Sigmoid colon (tissue), 7 donors: Measurements from ENCODE around the gene PEX11B. TPM values are rescaled to one million over a fixed set of nuclear protein-coding genes. Genes with fewer than 3 reads are reported as not detected.

ENCODE experiments used
- DNase-seq: peaks from one replicate; pipeline ENCODE4 v3.0.0-alpha.2; 2019
- H3K27ac ChIP-seq, 4 donors: fragments of 200-600 bp; sonication (generic); one replicate each; pipeline ENCODE4 v1.5.1; 2016 to 2019; ENCODE audit warnings: mild to moderate bottlenecking in 1 of 4
- H3K27me3 ChIP-seq, 3 donors: fragments of 200-600 bp; sonication (generic); one replicate each; pipeline ENCODE4 v1.5.1; 2019; ENCODE audit warnings: mild to moderate bottlenecking in 1 of 3
- H3K36me3 ChIP-seq, 4 donors: fragments of 200-600 bp; sonication (generic); one replicate each; pipeline ENCODE4 v1.5.1; 2016 to 2019
- H3K4me1 ChIP-seq, 4 donors: fragments of 200-600 bp; sonication (generic); one replicate each; pipeline ENCODE4 v1.5.1; 2017 to 2019
- H3K4me3 ChIP-seq, 4 donors: fragments of 200-600 bp; sonication (generic); one replicate each; pipeline ENCODE4 v1.5.1; 2017 to 2019; ENCODE audit warnings: mild to moderate bottlenecking in 2 of 4, moderate library complexity in 1 of 4
- H3K9me3 ChIP-seq, 4 donors: fragments of 200-600 bp in 3 of 4; sonication (generic) in 3 of 4; one replicate each; pipeline versions ENCODE4 v1.5.1 to v1.6.1; 2013 to 2019
- EP300 ChIP-seq, 4 donors: sonication (generic); formaldehyde crosslinking; IDR thresholded peaks; one replicate each; pipeline ENCODE4 v1.6.1; 2017; ENCODE audit warnings: antibody characterized with exemption in 4 of 4
- POLR2A ChIP-seq, 2 donors: fragments of 450-650 bp; IDR thresholded peaks; one replicate each; pipeline ENCODE4 v1.6.1; 2016; ENCODE audit warnings: antibody characterized with exemption in 2 of 2, mild to moderate bottlenecking in 2 of 2, moderate library complexity in 2 of 2
- POLR2AphosphoS5 ChIP-seq, 4 donors: sonication (generic); formaldehyde crosslinking; IDR thresholded peaks; one replicate each; pipeline ENCODE4 v1.6.1; 2017; ENCODE audit warnings: antibody characterized with exemption in 4 of 4
- WGBS, 2 donors: extraction: QIAGEN DNeasy Blood & Tissue Kit; methylation state at CpG; one replicate each; pipeline ENCODE4 v1.1.7; 2013; 5-methylcytosine and 5-hydroxymethylcytosine counted together
- intact Hi-C: fragments of 100-400 bp; cut with DNase I; formaldehyde crosslinking; loops from one replicate; pipeline ENCODE4 v1.15.1; 2023
- polyA plus RNA-seq, 3 donors: library from polyadenylated mRNA; stranded (reverse); fragments of 200-250 nt; gene quantifications; one replicate each; pipeline ENCODE4 v1.2.3, GENCODE V29; 2013
- total RNA-seq, 4 donors: library from RNA; depleted of rRNA; stranded (reverse); fragments of >200 nt; gene quantifications; one replicate each; pipeline ENCODE4 v1.1.0, GENCODE V29; 2016
- TF ChIP-seq, protein P1 (sequence below), 4 experiments: fragments of 450-650 bp in 3 of 4; fragments of 200-600 bp in 1 of 4; IDR thresholded peaks; one replicate each; pipeline ENCODE4 v1.5.1; 2016 to 2019; ENCODE audit warnings: antibody characterized with exemption in 4 of 4, mild to moderate bottlenecking in 3 of 4, moderate library complexity in 2 of 4
- donor health status: healthy with polysubstance abuse.
- donor health status: Bipolar disorder and iron deficiency.
- donor health status: healthy.

The PEX11B gene
- total and polyA plus RNA-seq, 7 donors = 20.2 to 41.8 (median 22.5) TPM

- WGBS, 2 donors = 72 to 79% methylated on average over 5 of the region's 5 CpGs
- TF ChIP-seq, protein P1, sequence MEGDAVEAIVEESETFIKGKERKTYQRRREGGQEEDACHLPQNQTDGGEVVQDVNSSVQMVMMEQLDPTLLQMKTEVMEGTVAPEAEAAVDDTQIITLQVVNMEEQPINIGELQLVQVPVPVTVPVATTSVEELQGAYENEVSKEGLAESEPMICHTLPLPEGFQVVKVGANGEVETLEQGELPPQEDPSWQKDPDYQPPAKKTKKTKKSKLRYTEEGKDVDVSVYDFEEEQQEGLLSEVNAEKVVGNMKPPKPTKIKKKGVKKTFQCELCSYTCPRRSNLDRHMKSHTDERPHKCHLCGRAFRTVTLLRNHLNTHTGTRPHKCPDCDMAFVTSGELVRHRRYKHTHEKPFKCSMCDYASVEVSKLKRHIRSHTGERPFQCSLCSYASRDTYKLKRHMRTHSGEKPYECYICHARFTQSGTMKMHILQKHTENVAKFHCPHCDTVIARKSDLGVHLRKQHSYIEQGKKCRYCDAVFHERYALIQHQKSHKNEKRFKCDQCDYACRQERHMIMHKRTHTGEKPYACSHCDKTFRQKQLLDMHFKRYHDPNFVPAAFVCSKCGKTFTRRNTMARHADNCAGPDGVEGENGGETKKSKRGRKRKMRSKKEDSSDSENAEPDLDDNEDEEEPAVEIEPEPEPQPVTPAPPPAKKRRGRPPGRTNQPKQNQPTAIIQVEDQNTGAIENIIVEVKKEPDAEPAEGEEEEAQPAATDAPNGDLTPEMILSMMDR (IDR thresholded peaks at IDR 0.05) = no peak
- TF ChIP-seq POLR2AphosphoS5 (IDR thresholded peaks at IDR 0.05) = no peak
- TF ChIP-seq EP300 (IDR thresholded peaks at IDR 0.05) = no peak
- no peak for TF ChIP-seq POLR2A (IDR thresholded peaks at IDR 0.05)
- H3K36me3 ChIP-seq = peaks cover 0 to 28% (median 2%) of the 10 kb centered on the region in 4 donors
- no peak overlapping the region for H3K27ac ChIP-seq
- peaks cover 0 to 7% (median 7%) of the 10 kb centered on the region in 4 donors for H3K4me1 ChIP-seq
- no peaks in the 10 kb centered on the region for H3K9me3 ChIP-seq
- no peaks in the 10 kb centered on the region for H3K27me3 ChIP-seq
- no peak for DNase-seq
- H3K4me3 ChIP-seq = no peak overlapping the region
- intact Hi-C loops = no loop called here
Measured at GRCh38 chr1:145863282-145864018, 55.1 kb downstream of the PEX11B start.

Other genes starting within 250 kb of the PEX11B start
- not detected for gene PDZK1, start 211.3 kb downstream of the PEX11B start, total RNA-seq
- 1 to 10 TPM in 2 of 3 donors, under 1 TPM in 1; 0.51 to 9.7 (median 9.0) TPM for gene PDZK1, start 211.3 kb downstream of the PEX11B start, polyA plus RNA-seq
- gene CD160, start 199.2 kb downstream of the PEX11B start, total RNA-seq = not detected
- under 1 TPM in 2 of 3 donors, not detected in 1; 0.31 to 0.60 TPM for gene CD160, start 199.2 kb downstream of the PEX11B start, polyA plus RNA-seq
- gene RNF115, start 94.6 kb downstream of the PEX11B start, total RNA-seq = 10 to 100 TPM; 16.6 to 41.8 (median 23.1) TPM
- 1 to 10 TPM; 3.0 to 4.7 (median 3.0) TPM for gene RNF115, start 94.6 kb downstream of the PEX11B start, polyA plus RNA-seq
- gene POLR3C, start 94.5 kb downstream of the PEX11B start, total RNA-seq = 10 to 100 TPM; 18.3 to 37.7 (median 26.9) TPM
- 10 to 100 TPM in 2 of 3 donors, 1 to 10 TPM in 1; 9.0 to 16.1 (median 12.6) TPM for gene POLR3C, start 94.5 kb downstream of the PEX11B start, polyA plus RNA-seq
- 1 to 10 TPM; 1.6 to 9.1 (median 2.8) TPM for gene NUDT17, start 73.1 kb downstream of the PEX11B start, total RNA-seq
- gene NUDT17, start 73.1 kb downstream of the PEX11B start, polyA plus RNA-seq = 1 to 10 TPM in 2 of 3 donors, not detected in 1; 1.2 to 2.0 TPM
- gene PIAS3, start 59.6 kb downstream of the PEX11B start, total RNA-seq = 10 to 100 TPM; 17.5 to 37.9 (median 21.7) TPM
- 10 to 100 TPM in 1 of 3 donors, 1 to 10 TPM in 2; 5.4 to 13.8 (median 5.5) TPM for gene PIAS3, start 59.6 kb downstream of the PEX11B start, polyA plus RNA-seq
- 10 to 100 TPM in 1 of 4 donors, 1 to 10 TPM in 3; 5.2 to 13.8 (median 8.3) TPM for gene ANKRD35, start 32.9 kb downstream of the PEX11B start, total RNA-seq
- gene ANKRD35, start 32.9 kb downstream of the PEX11B start, polyA plus RNA-seq = 1 to 10 TPM in 2 of 3 donors, under 1 TPM in 1; 0.46 to 2.1 (median 1.8) TPM
- 1 to 10 TPM; 2.5 to 7.4 (median 3.0) TPM for gene ITGA10, start 8.7 kb downstream of the PEX11B start, total RNA-seq
- gene ITGA10, start 8.7 kb downstream of the PEX11B start, polyA plus RNA-seq = 1 to 10 TPM in 1 of 3 donors, under 1 TPM in 1, not detected in 1; 0.23 to 1.1 TPM
- gene RBM8A, start 8.8 kb upstream of the PEX11B start, total RNA-seq = 100 to 1,000 TPM in 1 of 4 donors, 10 to 100 TPM in 3; 77.8 to 102 (median 96.8) TPM
- 100 to 1,000 TPM in 2 of 3 donors, 10 to 100 TPM in 1; 87.1 to 138 (median 101) TPM for gene RBM8A, start 8.8 kb upstream of the PEX11B start, polyA plus RNA-seq
- 10 to 100 TPM; 26.9 to 42.5 (median 36.0) TPM for gene LIX1L, start 39.3 kb upstream of the PEX11B start, total RNA-seq
- 1 to 10 TPM; 1.4 to 8.7 (median 3.0) TPM for gene LIX1L, start 39.3 kb upstream of the PEX11B start, polyA plus RNA-seq
- 1 to 10 TPM in 2 of 4 donors, under 1 TPM in 2; 0.33 to 1.9 (median 1.0) TPM for gene ANKRD34A, start 45.9 kb upstream of the PEX11B start, total RNA-seq
- gene ANKRD34A, start 45.9 kb upstream of the PEX11B start, polyA plus RNA-seq = under 1 TPM in 1 of 3 donors, not detected in 2; 0.41 TPM
- 10 to 100 TPM; 23.1 to 32.8 (median 27.4) TPM for gene POLR3GL, start 46.0 kb upstream of the PEX11B start, total RNA-seq
- 10 to 100 TPM; 35.9 to 47.4 (median 40.9) TPM for gene POLR3GL, start 46.0 kb upstream of the PEX11B start, polyA plus RNA-seq
- gene TXNIP, start 77.9 kb upstream of the PEX11B start, total RNA-seq = 1,000 to 10,000 TPM; 1,623 to 4,609 (median 1,842) TPM
- 100 to 1,000 TPM; 326 to 783 (median 548) TPM for gene TXNIP, start 77.9 kb upstream of the PEX11B start, polyA plus RNA-seq
- gene HJV, start 103.0 kb upstream of the PEX11B start, total RNA-seq = not detected
- not detected for gene HJV, start 103.0 kb upstream of the PEX11B start, polyA plus RNA-seq
- 1 to 10 TPM in 2 of 4 donors, under 1 TPM in 2; 0.55 to 2.4 (median 0.93) TPM for gene NBPF10, start 226.1 kb upstream of the PEX11B start, total RNA-seq
- gene NBPF10, start 226.1 kb upstream of the PEX11B start, polyA plus RNA-seq = 1 to 10 TPM in 1 of 3 donors, under 1 TPM in 2; 0.46 to 1.0 (median 0.60) TPM